BJ (cell line): ENCODE results near the gene EIF2S3. TPM values are rescaled to one million over a fixed set of nuclear protein-coding genes. Genes with fewer than 3 reads are reported as not detected.

Experiments used
- CTCF ChIA-PET: fragments of 350-600 bp; formaldehyde crosslinking; extraction: SDS; loops from one replicate; lab custom pipeline; 2021; ENCODE audit warnings: antibody characterized with exemption, inconsistent platforms; lab: Yijun Ruan, JAX
- POLR2A ChIA-PET: fragments of 300-600 bp; sonication (Branson Sonifier 250); formaldehyde crosslinking; extraction: SDS; loops from one replicate; lab custom pipeline; 2021; ENCODE audit warnings: antibody characterized with exemption; lab: Charles Lee
- DNase-seq: peaks from one replicate; pipeline ENCODE4 v3.0.0-alpha.2; 2011; ENCODE audit warnings: low read depth
- H3K27me3 ChIP-seq: 2 replicates; pipeline ENCODE4 v1.6.0; 2011; ENCODE audit warnings: low read length; ENCODE audit not compliant: control insufficient read depth, insufficient read depth
- H3K36me3 ChIP-seq: 2 replicates; pipeline ENCODE4 v1.5.1; 2011; ENCODE audit warnings: low read length; ENCODE audit not compliant: control insufficient read depth, insufficient read depth
- H3K4me3 ChIP-seq: 2 replicates; pipeline ENCODE4 v1.5.1; 2011; ENCODE audit warnings: low read depth, mild to moderate bottlenecking, control low read depth, low read length
- CTCF ChIP-seq: IDR thresholded peaks from 2 replicates; pipeline ENCODE4 v1.5.1; 2011; ENCODE audit warnings: low read depth, mild to moderate bottlenecking, control low read depth, inconsistent platforms, low read length, moderate library complexity; ENCODE audit not compliant: insufficient read depth
- polyA plus RNA-seq: library from polyadenylated mRNA; depleted of rRNA; stranded (reverse); fragments of >200 nt; gene quantifications from 2 replicates; pipeline ENCODE4 v1.2.3, GENCODE V29; 2011

Gene EIF2S3
- polyA plus RNA-seq, 1 experiment, result 55.9 TPM

DNA sequence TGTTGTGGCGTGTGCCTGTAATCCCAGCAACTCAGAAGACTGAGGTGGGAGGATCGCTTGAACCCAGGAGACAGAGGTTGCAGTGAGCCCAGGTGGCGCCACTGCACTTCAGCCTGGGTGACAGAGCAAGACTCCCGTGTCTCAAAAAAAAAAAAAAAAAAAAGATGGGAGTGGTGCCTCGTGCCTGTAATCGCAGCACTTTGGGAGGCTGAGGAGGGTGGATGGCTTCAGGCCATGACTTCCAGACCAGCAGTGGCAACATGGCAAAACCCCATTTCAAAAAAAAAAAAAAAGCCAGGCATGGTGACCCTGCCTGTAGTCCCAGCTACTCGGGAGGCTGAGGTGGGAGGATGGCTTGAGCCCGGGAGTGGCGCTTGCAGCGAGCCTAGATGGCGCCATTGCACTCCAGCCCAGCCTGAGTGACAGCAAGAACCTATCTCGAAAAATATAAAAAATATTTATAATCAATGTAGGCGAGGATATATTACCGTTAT, 27.0 kb downstream of the EIF2S3 start:
- DNase-seq, result no peak
- POLR2A ChIA-PET, result no interaction called here
- peak; percentile 55 for TF ChIP-seq CTCF
- H3K4me3 ChIP-seq, result no peak overlapping the region; the same call in 1 of the 2 replicates
- no peaks in the 10 kb centered on the region for H3K36me3 ChIP-seq
- no peaks in the 10 kb centered on the region for H3K27me3 ChIP-seq
- CTCF ChIA-PET, result interaction anchor here (0.7 kb wide), 1 partner anchor 164 kb away, joined by 3 read pairs; no protein-coding TSS in a partner anchor

DNA sequence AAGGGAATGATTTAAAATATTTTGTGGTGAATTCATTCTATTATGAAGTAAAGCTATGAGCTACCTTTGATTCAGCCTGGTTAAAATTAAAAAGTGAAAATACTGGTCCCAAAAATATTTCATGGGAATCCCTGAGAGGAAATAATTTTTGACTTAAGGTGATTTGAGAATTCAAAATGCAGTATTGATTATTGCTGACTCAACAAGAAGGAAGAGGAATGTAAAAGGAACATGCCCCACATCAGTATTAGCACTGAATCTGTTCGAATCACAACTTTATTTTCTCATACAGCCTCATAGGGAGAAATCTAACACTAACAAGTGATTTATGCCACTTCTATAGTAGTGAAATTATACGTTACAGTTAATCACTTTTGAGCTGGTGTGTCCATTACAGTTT, 27.7 kb downstream of the EIF2S3 start:
- H3K36me3 ChIP-seq, result no peaks in the 10 kb centered on the region
- no peak for TF ChIP-seq CTCF
- no peak overlapping the region for H3K4me3 ChIP-seq
- CTCF ChIA-PET, result no interaction called here
- DNase-seq, result no peak
- POLR2A ChIA-PET, result no interaction called here
- no peaks in the 10 kb centered on the region for H3K27me3 ChIP-seq

- DNase-seq, result no peak
- CTCF ChIA-PET, result interaction anchor here (0.6 kb wide), 1 partner anchor 287 kb away, joined by 4 read pairs; no protein-coding TSS in a partner anchor
- H3K36me3 ChIP-seq, result no peaks in the 10 kb centered on the region
- no peak overlapping the region for H3K4me3 ChIP-seq
- H3K27me3 ChIP-seq, result no peaks in the 10 kb centered on the region
- no peak for TF ChIP-seq CTCF
- POLR2A ChIA-PET, result no interaction called here
These were observed 30.3 kb downstream of the EIF2S3 start for GRCh38 chrX:24085101-24085500.

DNA sequence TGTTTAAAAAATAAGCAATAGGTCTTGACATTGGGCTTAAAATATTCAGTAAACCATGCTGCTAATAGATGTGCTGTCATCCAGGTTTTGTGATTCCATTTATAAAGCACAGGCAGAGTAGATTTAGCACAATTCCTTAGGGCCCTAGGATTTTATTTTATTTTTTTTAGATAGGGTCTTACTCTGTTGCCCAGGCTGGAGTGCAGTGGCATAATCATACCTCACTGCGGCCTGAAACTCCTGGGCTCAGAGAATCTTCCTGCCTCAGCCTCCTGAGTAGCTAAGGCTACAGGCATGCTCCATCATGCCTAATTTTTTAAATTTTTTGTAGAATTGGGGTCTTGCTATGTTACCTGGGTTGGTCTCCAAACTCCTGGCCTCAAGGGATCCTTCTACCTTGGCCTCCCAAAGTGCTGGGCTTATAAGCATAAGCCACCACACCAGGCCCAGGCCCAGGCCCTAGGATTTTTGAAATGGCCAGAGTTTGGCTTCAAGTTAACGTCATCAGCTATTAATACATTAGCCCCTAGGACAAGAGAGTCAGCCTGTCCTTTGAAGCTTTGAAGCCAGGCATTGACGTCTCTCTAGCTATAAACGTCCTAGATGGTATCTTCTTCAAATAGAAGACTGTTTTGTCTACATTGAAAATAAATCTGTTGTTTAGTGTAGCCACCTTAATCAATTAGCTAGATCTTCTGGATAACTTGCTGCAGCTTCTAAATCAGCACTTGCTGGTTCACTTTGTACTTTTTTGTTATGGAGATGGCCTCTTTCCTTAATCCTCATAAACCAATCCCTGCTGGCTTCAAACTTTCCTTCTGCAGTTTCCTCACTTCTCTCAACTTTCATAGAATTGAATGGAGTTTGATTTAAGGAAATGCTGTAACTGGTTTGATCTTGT, 35.8 kb downstream of the EIF2S3 start:
- POLR2A ChIA-PET, result no interaction called here
- no peak for DNase-seq
- Histone ChIP-seq H3K4me3 (no peak overlapping the region), H3K36me3 (no peaks in the 10 kb centered on the region), H3K27me3 (no peaks in the 10 kb centered on the region)
- CTCF ChIA-PET, result no interaction called here
- no peak for TF ChIP-seq CTCF

GRCh38 chrX:24093746-24094145, 39.0 kb downstream of the EIF2S3 start:
- ChIA-PET POLR2A (no interaction called here), CTCF (no interaction called here)
- Histone ChIP-seq H3K4me3 (no peak overlapping the region), H3K36me3 (no peaks in the 10 kb centered on the region), H3K27me3 (no peaks in the 10 kb centered on the region)
- TF ChIP-seq CTCF, result no peak
- DNase-seq, result no peak
